ENCODE results near the gene FAM98B. TPM values are rescaled to one million over a fixed set of nuclear protein-coding genes. Genes with fewer than 3 reads are reported as not detected.

FAM98B gene
- total and polyA plus RNA-seq, 10 of the 15 experiments (the other 5 are each of a cell fraction or from before 2014, with no cell fraction given): 1.3 to 36.7 (median 10.9) TPM

GRCh38 chr15:38508647-38509046, 54.7 kb downstream of the FAM98B start (continued):
- no peak for TF ChIP-seq SUPT20H (IDR thresholded peaks at IDR 0.05; ENCODE audit: borderline replicate concordance, control insufficient read depth, low read depth, low read length)
- peak; percentile 9; the same call in 1 of the 2 replicates for TF ChIP-seq IRF4 (IDR thresholded peaks at IDR 0.05; ENCODE audit: low read depth, low read length)
- TF ChIP-seq, protein P1, sequence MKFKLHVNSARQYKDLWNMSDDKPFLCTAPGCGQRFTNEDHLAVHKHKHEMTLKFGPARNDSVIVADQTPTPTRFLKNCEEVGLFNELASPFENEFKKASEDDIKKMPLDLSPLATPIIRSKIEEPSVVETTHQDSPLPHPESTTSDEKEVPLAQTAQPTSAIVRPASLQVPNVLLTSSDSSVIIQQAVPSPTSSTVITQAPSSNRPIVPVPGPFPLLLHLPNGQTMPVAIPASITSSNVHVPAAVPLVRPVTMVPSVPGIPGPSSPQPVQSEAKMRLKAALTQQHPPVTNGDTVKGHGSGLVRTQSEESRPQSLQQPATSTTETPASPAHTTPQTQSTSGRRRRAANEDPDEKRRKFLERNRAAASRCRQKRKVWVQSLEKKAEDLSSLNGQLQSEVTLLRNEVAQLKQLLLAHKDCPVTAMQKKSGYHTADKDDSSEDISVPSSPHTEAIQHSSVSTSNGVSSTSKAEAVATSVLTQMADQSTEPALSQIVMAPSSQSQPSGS (IDR thresholded peaks at IDR 0.05; ENCODE audit: low read length): peak; percentile 47; the same call in 1 of the 2 replicates
- TF ChIP-seq PKNOX1 (IDR thresholded peaks at IDR 0.05): peak; percentile 79
- TF ChIP-seq RUNX3 (IDR thresholded peaks at IDR 0.05; ENCODE audit: low read length): 0 out of 2 replicates have a peak, but pooled peaks have one; percentile 19

DNA sequence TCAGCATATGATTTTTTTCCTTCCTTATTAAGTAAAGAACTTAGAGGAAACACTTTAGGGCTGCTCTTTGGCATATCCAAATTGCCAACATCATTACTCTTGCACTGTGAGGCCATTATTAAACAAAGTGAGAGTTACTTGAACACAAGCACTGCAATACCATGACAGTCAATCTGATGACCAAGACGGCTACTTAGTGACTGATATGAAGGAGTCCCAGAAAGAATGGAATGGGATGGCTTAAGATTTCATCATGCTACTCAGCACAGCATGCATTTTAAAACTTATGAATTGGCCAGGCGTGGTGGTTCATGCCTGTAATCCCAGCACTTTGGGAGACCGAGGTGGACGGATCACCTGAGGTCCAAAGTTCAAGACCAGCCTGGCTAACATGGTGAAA, 55.2 kb downstream of the FAM98B start:
- Histone ChIP-seq H3K27ac (ENCODE audit: control insufficient read depth, insufficient read depth) (peak overlapping the region; percentile 50), H4K20me1 (ENCODE audit: control insufficient read depth, insufficient read depth) (no peaks in the 10 kb centered on the region), H3K4me1 (ENCODE audit: control insufficient read depth, insufficient read depth, low read length) (peaks cover 11% of the 10 kb centered on the region), H3K36me3 (ENCODE audit: control insufficient read depth in 2 of 2, insufficient read depth in 2 of 2, low read length in 1 of 2) (peaks cover 15 to 16% of the 10 kb centered on the region in 2 experiments), H3K4me3 (no peak overlapping the region), H3K27me3 (replicated peaks in 1 of 2; ENCODE audit: control insufficient read depth in 2 of 2, insufficient read depth in 2 of 2, low read length in 1 of 2) (no peaks in the 10 kb centered on the region), H2AFZ (ENCODE audit: control insufficient read depth, low read depth, low read length) (no peak overlapping the region), H3K79me2 (ENCODE audit: control insufficient read depth, insufficient read depth, low read length) (no peaks in the 10 kb centered on the region), H3K9me3 (replicated peaks; ENCODE audit: control insufficient read depth, insufficient read depth, low read length) (no peaks in the 10 kb centered on the region), H3K4me2 (ENCODE audit: control insufficient read depth, insufficient read depth) (no peak overlapping the region), H3K9ac (ENCODE audit: control insufficient read depth, insufficient read depth, low read length) (no peak overlapping the region)
- POLR2A ChIA-PET: no interaction called here
- SMC1A ChIA-PET (ENCODE audit: uncharacterized antibody, unreplicated experiment): interaction anchor here (1.3 to 17.5 kb wide), 3 partner anchors 12 to 178 kb away, joined by 3 to 208 read pairs (median 31); no protein-coding TSS in a partner anchor
- intact Hi-C loops (cut with micrococcal nuclease; ENCODE audit: unreplicated experiment): loop anchor here (5.0 kb wide), 2 partner anchors 33 to 67 kb away; no protein-coding TSS in a partner anchor
- RAD21 ChIA-PET (ENCODE audit: unreplicated experiment): interaction anchor here (1.2 kb wide), 1 partner anchor 175 kb away, joined by 3 read pairs; no protein-coding TSS in a partner anchor
- WGBS (ENCODE audit: insufficient coverage, insufficient replicate concordance, low lambda C conversion rate, missing lambda C conversion rate): 87% methylated on average over 4 of the region's 4 CpGs
- BruUV-seq (replicated peaks): no TSS peak
- in situ Hi-C loops (cut with MboI): no loop called here
- ATAC-seq (no peak), DNase-seq (ENCODE audit: low read depth, low spot score) (no peak), FAIRE-seq (no peak)
- CTCF ChIA-PET: interaction anchor here (4.9 kb wide), 1 partner anchor 181 kb away, joined by 37 read pairs; no protein-coding TSS in a partner anchor
- TF ChIP-seq BHLHE40 (IDR thresholded peaks at IDR 0.05; ENCODE audit: borderline replicate concordance in 1 of 2, low read depth in 2 of 2, low read length in 1 of 2) (no peak), EGR1 (IDR thresholded peaks at IDR 0.05; ENCODE audit: borderline replicate concordance in 1 of 2, low read depth in 2 of 2, low read length in 2 of 2) (no peak), ZBTB33 (IDR thresholded peaks at IDR 0.05) (no peak), PML (IDR thresholded peaks at IDR 0.05; ENCODE audit: low read length) (no peak), NR2C2 (IDR thresholded peaks at IDR 0.05; ENCODE audit: borderline replicate concordance, control insufficient read depth, insufficient read length, low read depth) (no peak), EZH2 (IDR thresholded peaks at IDR 0.05; ENCODE audit: borderline replicate concordance, control insufficient read depth, low read depth, low read length) (no peak), RELB (IDR thresholded peaks at IDR 0.05; ENCODE audit: low read depth) (no peak)

Data from GM12878 (cell line).